Activated B cell treated with CpG ODN at 0.5 μM for 24 hours (primary cell): ENCODE results near the gene ABCB8. TPM values are rescaled to one million over a fixed set of nuclear protein-coding genes. Genes with fewer than 3 reads are reported as not detected.

Source experiments
- ATAC-seq: fragments of 200-7000 bp; cut with Tn5 transposase; one replicate; pipeline ENCODE4 v1.10.0; 2021; ENCODE audit warnings: low read depth, mild to moderate bottlenecking, moderate library complexity
- CTCF ChIA-PET: fragments of 350-600 bp; sonication (Branson Sonifier 250); formaldehyde crosslinking; loops from one replicate; lab custom pipeline; 2021; ENCODE audit warnings: antibody characterized with exemption; lab: Charles Lee
- POLR2A ChIA-PET: fragments of 350-600 bp; sonication (Branson Sonifier 250); formaldehyde crosslinking; loops from one replicate; lab custom pipeline; 2021; ENCODE audit warnings: antibody characterized with exemption; lab: Charles Lee
- DNase-seq: peaks from one replicate; pipeline ENCODE4 v3.0.0; 2022
- H3K27ac Mint-ChIP-seq: one replicate; pipeline ENCODE4 v1.8.0; 2020; ENCODE audit warnings: mixed read lengths
- H3K27me3 Mint-ChIP-seq: one replicate; pipeline ENCODE4 v1.8.0; 2021; ENCODE audit warnings: mixed read lengths
- H3K36me3 Mint-ChIP-seq: one replicate; pipeline ENCODE4 v1.8.0; 2021; ENCODE audit warnings: low read depth, mixed read lengths
- H3K4me1 Mint-ChIP-seq: one replicate; pipeline ENCODE4 v1.8.0; 2021; ENCODE audit warnings: mixed read lengths
- H3K4me3 Mint-ChIP-seq: one replicate; pipeline ENCODE4 v1.8.0; 2020; ENCODE audit warnings: mild to moderate bottlenecking, mixed read lengths
- H3K9me3 Mint-ChIP-seq: one replicate; pipeline ENCODE4 v1.8.0; 2020; ENCODE audit warnings: mixed read lengths
- CTCF ChIP-seq: fragments of 200-600 bp; IDR thresholded peaks from one replicate; pipeline ENCODE4 v1.8.0; 2022; ENCODE audit warnings: antibody characterized with exemption, mild to moderate bottlenecking
- intact Hi-C: fragments of 100-400 bp; cut with micrococcal nuclease; formaldehyde crosslinking; loops from one replicate; pipeline ENCODE4 v1.15.1; 2024
- total RNA-seq: library from RNA; stranded (reverse); gene quantifications from 2 replicates; pipeline ENCODE4 v1.2.3, GENCODE V29; 2022

ABCB8 gene
- total RNA-seq, 1 donor from 2014 or later: 46.5 TPM

GRCh38 chr7:151057989-151058780, 29.9 kb downstream of the ABCB8 start:
- DNase-seq: peak; percentile 91
- Mint-ChIP-seq H3K4me3 (peak overlapping the region; percentile 92), H3K4me1 (peaks cover 36% of the 10 kb centered on the region), H3K27ac (peak overlapping the region; percentile 89), H3K36me3 (peaks cover 7% of the 10 kb centered on the region), H3K9me3 (no peaks in the 10 kb centered on the region), H3K27me3 (no peaks in the 10 kb centered on the region)
- TF ChIP-seq CTCF: no peak
- POLR2A ChIA-PET: interaction anchor here (0.6 to 3.2 kb wide), 4 partner anchors 22 to 53 kb away, joined by 5 to 19 read pairs (median 10); partner anchors contain the start of genes ABCB8, FASTK and TMUB1
- CTCF ChIA-PET: no interaction called here
- peak; percentile 93 for ATAC-seq
- intact Hi-C loops: loop anchor here (1.0 to 10.0 kb wide), 10 partner anchors 22 to 1223 kb away; partner anchors contain the start of genes ABCB8, ABCF2, CHPF2 and FASTK

- intact Hi-C loops: loop anchor here (1.0 to 10.0 kb wide), 13 partner anchors 21 to 1224 kb away; partner anchors contain the start of genes ABCB8, ABCF2, CHPF2 and FASTK
- H3K27me3 Mint-ChIP-seq: no peaks in the 10 kb centered on the region
- H3K36me3 Mint-ChIP-seq: peaks cover 10% of the 10 kb centered on the region
- CTCF ChIA-PET: no interaction called here
- no peaks in the 10 kb centered on the region for H3K9me3 Mint-ChIP-seq
- H3K4me1 Mint-ChIP-seq: peaks cover 36% of the 10 kb centered on the region
- H3K27ac Mint-ChIP-seq: peak overlapping the region; percentile 89
- POLR2A ChIA-PET: interaction anchor here (0.6 to 3.2 kb wide), 4 partner anchors 22 to 52 kb away, joined by 5 to 19 read pairs (median 10); partner anchors contain the start of genes ABCB8, FASTK and TMUB1
- DNase-seq: no peak
- no peak for TF ChIP-seq CTCF
- H3K4me3 Mint-ChIP-seq: peak overlapping the region; percentile 92
- ATAC-seq: no peak
Measured at GRCh38 chr7:151058781-151059366, 30.6 kb downstream of the ABCB8 start.

GRCh38 chr7:151059367-151060112, 31.3 kb downstream of the ABCB8 start, which contains the start of gene SLC4A2:
Gene SLC4A2, plus strand, starts transcription at chr7:151059589. Its CDS starts 2,399 bp downstream, at chr7:151061988.
- no peak for TF ChIP-seq CTCF
- Mint-ChIP-seq H3K4me3 (peak within 1 kb of the TSS; percentile 92), H3K27ac (peak within 1 kb of the TSS; percentile 89), H3K9me3 (no peaks in the 10 kb centered on the region), H3K36me3 (peaks cover 14% of the 10 kb centered on the region), H3K27me3 (no peaks in the 10 kb centered on the region), H3K4me1 (peaks cover 36% of the 10 kb centered on the region)
- ChIA-PET CTCF (interaction anchor here (0.7 kb wide), 1 partner anchor 29 kb away, joined by 3 read pairs; no protein-coding TSS in a partner anchor), POLR2A (interaction anchor here (1.3 to 3.2 kb wide), 3 partner anchors 21 to 31 kb away, joined by 7 to 19 read pairs (median 14); partner anchors contain the start of genes ABCB8, FASTK and TMUB1)
- intact Hi-C loops: loop anchor here (1.0 to 10.0 kb wide), 9 partner anchors 41 to 1225 kb away; partner anchors contain the start of genes NUB1, REPIN1 and ZNF862
- peak; percentile 26 for ATAC-seq
- peak; percentile 89 for DNase-seq

GRCh38 chr7:151060113-151060415, 31.8 kb downstream of the ABCB8 start:
- ATAC-seq: no peak
- ChIA-PET POLR2A (interaction anchor here (2.6 to 3.2 kb wide), 2 partner anchors 20 to 32 kb away, joined by 14 to 19 read pairs; partner anchors contain the start of genes ABCB8 and FASTK), CTCF (interaction anchor here (0.7 kb wide), 1 partner anchor 28 kb away, joined by 3 read pairs; no protein-coding TSS in a partner anchor)
- TF ChIP-seq CTCF: no peak
- H3K27me3 Mint-ChIP-seq: no peaks in the 10 kb centered on the region
- intact Hi-C loops: no loop called here
- no peak for DNase-seq
- H3K27ac Mint-ChIP-seq: peak overlapping the region; percentile 41
- H3K36me3 Mint-ChIP-seq: peaks cover 18% of the 10 kb centered on the region
- H3K4me1 Mint-ChIP-seq: peaks cover 36% of the 10 kb centered on the region
- peak overlapping the region; percentile 92 for H3K4me3 Mint-ChIP-seq
- no peaks in the 10 kb centered on the region for H3K9me3 Mint-ChIP-seq
